Hematopoietic multipotent progenitor cell treated with erythropoietin and hydrocortisone succinate and interleukin-3 and kit ligand, for 17 days (in vitro differentiated cells): ENCODE data around the gene PISD.
A peak's percentile ranks its signal among the peaks of the same experiment; 100 is the strongest.

Experiments used
- DNase-seq: peaks from one replicate; pipeline ENCODE4 v3.0.0-alpha.2; 2015; ENCODE audit warnings: low spot score

The PISD gene

GRCh38 chr22:31652911-31653684, 8.9 kb downstream of the PISD start:
- DNase-seq, result no peak

- DNase-seq, result no peak
Observed at GRCh38 chr22:31652088-31652487, 9.9 kb downstream of the PISD start.

- DNase-seq, result no peak
Observed at GRCh38 chr22:31651664-31652063, 10.4 kb downstream of the PISD start.

- no peak for DNase-seq
Observed at GRCh38 chr22:31650391-31650790, 11.6 kb downstream of the PISD start.

GRCh38 chr22:31647523-31648320, 14.3 kb downstream of the PISD start:
- DNase-seq, result no peak

- no peak for DNase-seq
Observed at GRCh38 chr22:31647066-31647465, 14.9 kb downstream of the PISD start.

DNA sequence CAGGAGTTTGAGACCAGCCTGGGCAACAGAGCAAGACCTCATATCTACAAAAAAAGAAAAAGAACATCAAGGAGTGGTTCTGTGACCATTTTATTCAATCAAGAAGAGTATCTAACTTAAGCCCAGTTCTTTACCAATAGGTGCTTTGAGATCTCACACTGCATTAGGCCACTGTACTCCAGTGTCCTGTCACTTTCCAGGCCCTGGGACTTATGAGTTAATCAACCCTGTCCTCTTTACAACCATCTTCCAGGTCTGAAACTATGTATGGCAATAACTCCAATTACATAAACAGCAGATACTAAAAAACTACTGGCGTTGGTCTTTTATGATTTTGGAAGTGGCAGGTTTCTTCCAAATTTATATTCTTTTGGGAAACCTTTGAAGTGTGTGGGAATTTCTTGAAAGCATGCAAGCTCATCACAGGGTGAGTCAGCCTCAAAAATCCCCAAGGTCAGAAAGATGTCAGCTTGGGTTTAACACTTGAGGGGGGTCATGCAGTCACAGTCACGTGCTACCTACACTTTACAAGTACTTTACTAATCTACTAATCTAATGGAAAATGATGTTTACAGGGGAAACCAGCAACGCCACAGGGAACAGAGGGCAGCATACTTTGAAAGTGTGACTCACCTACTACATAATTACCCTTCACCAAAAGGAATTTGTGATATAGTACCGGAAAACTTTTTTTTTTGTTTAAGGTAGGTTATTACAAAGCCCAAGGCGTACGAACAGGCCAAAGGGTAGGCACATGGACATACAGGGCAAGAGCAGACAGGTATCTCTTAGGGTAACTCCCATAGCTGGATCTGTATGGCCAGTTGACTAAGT, 15.6 kb downstream of the PISD start:
- DNase-seq, result no peak

- no peak for DNase-seq
Observed at GRCh38 chr22:31639436-31640039, 22.5 kb downstream of the PISD start.

- DNase-seq, result no peak
Observed at GRCh38 chr22:31637891-31638618, 24.0 kb downstream of the PISD start.

DNA sequence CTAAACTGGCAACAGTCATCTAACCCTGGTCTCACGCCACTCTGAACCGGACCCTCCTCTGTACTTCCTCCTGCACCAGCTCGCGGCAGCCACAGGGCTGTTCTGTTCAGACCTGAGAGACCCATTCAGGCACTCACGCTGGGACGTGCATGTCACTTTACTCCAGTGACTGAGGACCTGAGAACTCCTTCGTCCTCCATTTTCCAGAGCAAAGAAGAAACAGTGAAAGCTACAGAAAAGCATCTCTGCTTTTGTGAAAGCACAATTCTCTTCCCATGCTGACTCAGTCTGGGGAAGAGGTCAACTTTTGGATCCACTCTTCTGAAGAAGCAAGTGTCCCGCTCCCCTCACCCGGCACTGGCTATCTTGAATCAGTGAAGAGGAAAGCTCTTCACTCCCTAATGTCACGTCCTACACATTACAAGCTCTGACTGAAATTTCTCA, 24.5 kb downstream of the PISD start:
- peak; percentile 36 for DNase-seq

GRCh38 chr22:31635638-31636306, 26.2 kb downstream of the PISD start:
- no peak for DNase-seq

GRCh38 chr22:31631436-31631835, 30.6 kb downstream of the PISD start:
- no peak for DNase-seq

- DNase-seq, result peak; percentile 59
Observed at GRCh38 chr22:31630331-31631329, 31.4 kb downstream of the PISD start.

DNA sequence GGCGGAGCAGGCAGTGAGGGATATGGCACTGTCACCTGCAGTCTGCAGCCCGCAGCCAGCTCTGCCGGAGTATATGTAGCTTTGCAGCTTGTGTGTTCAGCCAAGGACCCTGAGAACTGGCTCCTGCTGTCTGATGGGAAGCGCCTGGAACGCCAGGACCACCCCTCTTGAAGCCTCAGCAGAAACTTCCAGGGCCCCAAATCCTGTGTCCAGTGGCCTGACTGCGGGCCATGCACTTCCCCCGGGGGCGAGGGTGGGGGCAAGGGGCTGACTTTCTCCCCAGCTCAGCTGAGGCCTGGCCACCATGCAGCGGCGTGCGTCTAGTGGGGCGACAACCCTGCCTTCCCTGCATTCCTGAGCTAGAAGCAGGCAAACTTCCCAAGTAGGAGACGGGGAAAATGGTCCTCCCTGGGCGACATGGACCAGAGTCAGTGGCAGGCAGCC, 32.3 kb downstream of the PISD start:
- DNase-seq, result no peak

DNA sequence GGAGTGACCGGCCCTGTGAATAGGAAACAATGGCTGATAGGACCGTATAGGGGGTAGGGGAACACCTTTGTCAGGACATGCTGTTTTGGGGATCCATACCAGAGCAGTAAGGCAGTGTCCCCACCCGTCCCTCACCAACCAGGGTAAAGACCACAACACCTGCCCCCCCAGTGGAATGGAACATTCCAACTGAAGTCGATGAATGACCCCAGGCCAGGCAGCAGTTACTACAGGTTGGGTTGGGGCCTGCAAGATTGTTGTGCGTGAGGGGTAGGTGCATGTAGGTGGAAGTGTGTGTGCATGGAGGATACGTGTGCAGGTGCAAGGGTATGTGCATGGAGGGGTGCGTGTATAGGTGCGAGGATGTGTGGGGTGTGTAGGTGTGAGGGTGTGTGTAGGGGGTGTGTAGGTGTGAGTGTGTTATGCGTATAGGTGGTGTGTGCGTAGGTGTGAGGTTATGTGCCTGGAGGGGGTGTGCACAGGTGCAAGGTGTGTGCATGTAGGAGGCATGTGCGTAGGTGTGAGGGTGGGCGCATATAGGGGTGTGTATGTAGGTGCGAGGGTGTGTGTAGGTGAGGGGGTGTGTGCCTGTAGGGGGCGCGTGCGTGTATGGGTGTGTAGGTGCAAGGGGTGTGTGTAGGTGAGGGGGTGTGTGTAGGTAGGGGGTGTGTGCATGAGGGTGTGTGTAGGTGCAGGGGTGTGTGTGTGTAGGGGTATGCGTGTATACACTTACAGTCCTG, 32.9 kb downstream of the PISD start:
- DNase-seq, result no peak

GRCh38 chr22:31628362-31628761, 33.7 kb downstream of the PISD start:
- peak; percentile 15 for DNase-seq

DNA sequence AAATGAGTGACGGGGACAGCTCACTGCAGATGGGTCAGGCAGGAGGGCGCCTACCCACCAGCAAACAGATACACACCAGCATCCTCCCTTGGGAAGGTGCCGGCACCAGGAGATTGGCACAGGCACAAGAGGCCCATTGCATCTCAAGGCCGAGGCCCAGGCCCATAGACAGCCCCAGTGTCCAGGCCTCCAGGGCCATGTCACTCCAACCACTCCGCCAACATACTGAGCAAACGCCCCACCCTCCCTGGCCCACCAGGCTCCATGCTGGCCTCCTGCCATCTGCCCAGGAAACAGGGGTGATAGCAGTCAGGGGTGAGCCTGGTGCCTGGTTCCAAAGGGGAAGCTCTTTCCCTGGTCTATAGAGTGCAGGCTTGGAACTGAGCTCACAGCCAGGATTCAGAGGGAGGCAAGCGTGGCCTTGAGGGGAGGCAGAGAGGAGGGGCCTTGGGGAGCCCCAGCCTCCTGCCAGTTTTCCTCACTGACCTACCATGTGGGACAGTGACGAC, 34.7 kb downstream of the PISD start:
- peak; percentile 57 for DNase-seq

DNA sequence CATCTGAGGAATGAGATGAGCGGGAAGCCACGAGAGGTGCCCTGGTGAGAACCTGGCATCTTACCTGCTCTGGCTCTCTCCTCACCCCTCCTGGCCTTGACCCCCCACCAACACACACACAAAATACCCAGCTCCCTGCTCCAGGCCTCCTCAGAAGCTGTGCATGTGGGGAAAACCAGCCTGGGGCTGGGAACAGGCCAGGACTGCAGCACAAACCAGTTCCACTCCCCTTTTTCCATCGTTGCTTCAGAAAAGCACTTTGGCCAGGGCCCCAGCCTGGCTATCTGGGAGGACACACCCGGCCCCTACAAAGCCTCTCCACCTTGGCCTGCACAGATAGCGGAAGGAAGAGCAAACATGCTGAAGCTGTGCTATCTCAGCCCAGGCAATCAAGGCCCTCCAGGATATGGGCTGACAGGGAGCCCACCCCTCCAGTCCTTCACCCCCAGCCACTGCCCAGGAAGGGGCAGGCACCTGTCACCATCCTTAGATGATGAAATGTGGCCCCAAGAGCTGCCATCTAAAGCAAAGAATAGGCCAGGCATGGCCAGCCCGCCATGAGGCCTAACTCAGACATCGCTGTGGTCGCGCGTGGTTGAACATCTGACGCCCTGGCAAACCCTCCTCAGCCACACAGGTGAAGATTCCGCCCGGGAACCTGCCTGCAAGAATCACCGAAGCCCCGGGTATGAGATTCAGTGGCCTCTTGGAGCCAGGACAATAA, 35.4 kb downstream of the PISD start:
- DNase-seq, result peak; percentile 69
